GM19240 (cell line): ENCODE data around the gene DLGAP4.
A peak's percentile ranks its signal among the peaks of the same experiment; 100 is the strongest.

Experiments used
- DNase-seq: peaks from one replicate; pipeline ENCODE4 v3.0.0; 2011; ENCODE audit warnings: low spot score; ENCODE audit not compliant: insufficient read length

The DLGAP4 gene

GRCh38 chr20:36411861-36412454, 105.8 kb downstream of the DLGAP4 start:
- no peak for DNase-seq

- DNase-seq: no peak
These were observed 109.4 kb downstream of the DLGAP4 start for GRCh38 chr20:36415475-36416002.

- DNase-seq: no peak
These were observed 112.6 kb downstream of the DLGAP4 start for GRCh38 chr20:36418711-36419110.

GRCh38 chr20:36421641-36422040, 115.5 kb downstream of the DLGAP4 start:
- no peak for DNase-seq

- no peak for DNase-seq
These were observed 118.2 kb downstream of the DLGAP4 start for GRCh38 chr20:36424314-36424713.

- no peak for DNase-seq
These were observed 119.0 kb downstream of the DLGAP4 start for GRCh38 chr20:36425166-36425565.

- DNase-seq: no peak
These were observed 125.5 kb downstream of the DLGAP4 start for GRCh38 chr20:36431604-36432003.

- no peak for DNase-seq
These were observed 126.0 kb downstream of the DLGAP4 start for GRCh38 chr20:36432096-36432495.

GRCh38 chr20:36434383-36434782, 128.2 kb downstream of the DLGAP4 start:
- no peak for DNase-seq

- DNase-seq: no peak
These were observed 129.0 kb downstream of the DLGAP4 start for GRCh38 chr20:36435124-36435523.

- peak; percentile 30 for DNase-seq
These were observed 129.7 kb downstream of the DLGAP4 start for GRCh38 chr20:36435592-36436541.

GRCh38 chr20:36439040-36439730, 133.0 kb downstream of the DLGAP4 start:
- peak; percentile 73 for DNase-seq

GRCh38 chr20:36439731-36440072, 133.6 kb downstream of the DLGAP4 start:
- no peak for DNase-seq

- DNase-seq: no peak
These were observed 134.4 kb downstream of the DLGAP4 start for GRCh38 chr20:36440370-36441026.

GRCh38 chr20:36441027-36441414, 134.9 kb downstream of the DLGAP4 start:
- DNase-seq: no peak

- no peak for DNase-seq
These were observed 135.3 kb downstream of the DLGAP4 start for GRCh38 chr20:36441416-36441815.

GRCh38 chr20:36445847-36446246, 139.7 kb downstream of the DLGAP4 start:
- no peak for DNase-seq

GRCh38 chr20:36446557-36446956, 140.4 kb downstream of the DLGAP4 start:
- no peak for DNase-seq

- DNase-seq: no peak
These were observed 141.0 kb downstream of the DLGAP4 start for GRCh38 chr20:36447101-36447500.

- no peak for DNase-seq
These were observed 143.5 kb downstream of the DLGAP4 start for GRCh38 chr20:36449663-36450062.

GRCh38 chr20:36454332-36454697, 148.2 kb downstream of the DLGAP4 start:
- no peak for DNase-seq
